Measurements from ENCODE around the gene C1QC.

GRCh38 chr1:22611530-22611947, 31.9 kb upstream of the C1QC start:
- TF ChIP-seq CTCF (IDR thresholded peaks at IDR 0.05) (no peak), POLR2AphosphoS5 (IDR thresholded peaks at IDR 0.05) (no peak)

Measured in sigmoid colon (tissue), 4 donors.